Caco-2 (cell line): Measurements from ENCODE around the gene MYG1. TPM values are rescaled to one million over a fixed set of nuclear protein-coding genes. Genes with fewer than 3 reads are reported as not detected.

Experiments used
- BruUV-seq: library from RNA; stranded (reverse); fragments of 400-500 nt; replicated peaks from 2 replicates; lab custom pipeline; 2021; lab: Mats Ljungman, UMichigan
- CTCF ChIA-PET: fragments of 300-600 bp; sonication (Branson Sonifier 250); formaldehyde crosslinking; loops from one replicate; lab custom pipeline; 2022; ENCODE audit warnings: antibody characterized with exemption; lab: Charles Lee
- POLR2A ChIA-PET: fragments of 300-600 bp; sonication (Branson Sonifier 250); formaldehyde crosslinking; loops from one replicate; lab custom pipeline; 2022; ENCODE audit warnings: antibody characterized with exemption; lab: Charles Lee
- DNase-seq, 2 experiments: peaks; one replicate each; pipeline versions ENCODE4 v3.0.0 to v3.0.0-alpha.2; 2020 to 2022
- H3K27me3 ChIP-seq: replicated peaks from 2 replicates; pipeline ENCODE4 v1.6.0; 2011; ENCODE audit warnings: low read length; ENCODE audit not compliant: control insufficient read depth, insufficient read depth
- H3K36me3 ChIP-seq: 2 replicates; pipeline ENCODE4 v1.5.1; 2011; ENCODE audit warnings: low read length; ENCODE audit not compliant: control insufficient read depth, insufficient read depth
- H3K4me1 ChIP-seq: fragments of 250-450 bp; sonication (Bioruptor Pico); 2 replicates; pipeline ENCODE4 v1.5.1; 2020; ENCODE audit warnings: mild to moderate bottlenecking
- H3K4me3 ChIP-seq: 2 replicates; pipeline ENCODE4 v1.5.1; 2011; ENCODE audit warnings: low read depth, mild to moderate bottlenecking, control low read depth, low read length
- H3K9me3 ChIP-seq: fragments of 250-450 bp; sonication (Bioruptor Pico); 2 replicates; pipeline ENCODE4 v1.5.1; 2020; ENCODE audit warnings: mild to moderate bottlenecking, moderate library complexity
- H3K27ac Mint-ChIP-seq: one replicate; pipeline ENCODE4 v1.8.0; 2022; ENCODE audit warnings: mixed read lengths; ENCODE audit not compliant: unreplicated experiment
- H3K27me3 Mint-ChIP-seq: one replicate; pipeline ENCODE4 v1.8.0; 2022; ENCODE audit warnings: mixed read lengths; ENCODE audit not compliant: insufficient read depth, unreplicated experiment
- H3K36me3 Mint-ChIP-seq: one replicate; pipeline ENCODE4 v1.8.0; 2022; ENCODE audit warnings: mild to moderate bottlenecking, mixed read lengths; ENCODE audit not compliant: insufficient read depth, unreplicated experiment
- H3K4me1 Mint-ChIP-seq: one replicate; pipeline ENCODE4 v1.8.0; 2022; ENCODE audit warnings: low read depth, mixed read lengths; ENCODE audit not compliant: unreplicated experiment
- H3K4me3 Mint-ChIP-seq: one replicate; pipeline ENCODE4 v1.8.0; 2022; ENCODE audit warnings: mild to moderate bottlenecking, moderate library complexity, mixed read lengths; ENCODE audit not compliant: unreplicated experiment
- H3K9me3 Mint-ChIP-seq: one replicate; pipeline ENCODE4 v1.8.0; 2022; ENCODE audit warnings: mixed read lengths; ENCODE audit not compliant: unreplicated experiment
- intact Hi-C: fragments of 100-400 bp; cut with micrococcal nuclease; formaldehyde crosslinking; loops from one replicate; pipeline ENCODE4 v1.10.0; 2022; ENCODE audit not compliant: unreplicated experiment
- total RNA-seq: library from RNA; stranded (reverse); gene quantifications from 2 replicates; pipeline ENCODE4 v1.2.3, GENCODE V29; 2022
- TF ChIP-seq, protein P1 (sequence below), 2 experiments: fragments of 200-600 bp in 1 of 2; IDR thresholded peaks; 1 replicate in 1 of 2; 2 replicates in 1 of 2; pipeline versions ENCODE4 v1.5.1 to v1.8.0; 2011 to 2022; ENCODE audit warnings: antibody characterized with exemption in 1 of 2, control low read depth in 1 of 2, inconsistent platforms in 1 of 2, low read depth in 1 of 2, low read length in 1 of 2, mild to moderate bottlenecking in 1 of 2, moderate library complexity in 1 of 2; ENCODE audit not compliant: insufficient read depth in 1 of 2, severe bottlenecking in 1 of 2, unreplicated experiment in 1 of 2

The MYG1 gene
- total RNA-seq, 1 experiment from 2014 or later, result 59.8 TPM

DNA sequence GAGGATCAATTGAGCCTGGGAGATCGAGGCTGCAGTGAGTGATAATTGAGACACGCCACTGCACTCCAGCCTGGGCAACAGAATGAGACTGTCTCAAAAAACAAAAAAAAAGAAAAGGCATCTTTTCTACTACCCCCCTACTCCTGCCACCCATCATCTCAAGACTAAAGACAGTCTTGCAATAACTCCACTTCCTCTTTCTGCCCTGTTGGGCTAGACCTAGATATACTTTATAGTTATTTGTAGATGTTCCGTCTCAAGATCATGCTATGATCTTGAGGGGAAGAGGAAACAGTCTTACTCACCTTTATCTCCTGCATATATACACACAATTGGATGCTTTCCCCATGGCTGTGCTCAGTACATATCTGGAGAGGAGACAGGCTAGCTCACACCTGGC, 43.5 kb upstream of the MYG1 start:
- Histone ChIP-seq H3K27me3 (no peaks in the 10 kb centered on the region), H3K4me3 (no peak overlapping the region), H3K4me1 (peaks cover 8% of the 10 kb centered on the region), H3K9me3 (no peaks in the 10 kb centered on the region), H3K36me3 (peaks cover 2% of the 10 kb centered on the region; the same call in 1 of the 2 replicates)
- H3K36me3 Mint-ChIP-seq, result no peaks in the 10 kb centered on the region
- ChIA-PET CTCF (no interaction called here), POLR2A (no interaction called here)
- TF ChIP-seq, protein P1, sequence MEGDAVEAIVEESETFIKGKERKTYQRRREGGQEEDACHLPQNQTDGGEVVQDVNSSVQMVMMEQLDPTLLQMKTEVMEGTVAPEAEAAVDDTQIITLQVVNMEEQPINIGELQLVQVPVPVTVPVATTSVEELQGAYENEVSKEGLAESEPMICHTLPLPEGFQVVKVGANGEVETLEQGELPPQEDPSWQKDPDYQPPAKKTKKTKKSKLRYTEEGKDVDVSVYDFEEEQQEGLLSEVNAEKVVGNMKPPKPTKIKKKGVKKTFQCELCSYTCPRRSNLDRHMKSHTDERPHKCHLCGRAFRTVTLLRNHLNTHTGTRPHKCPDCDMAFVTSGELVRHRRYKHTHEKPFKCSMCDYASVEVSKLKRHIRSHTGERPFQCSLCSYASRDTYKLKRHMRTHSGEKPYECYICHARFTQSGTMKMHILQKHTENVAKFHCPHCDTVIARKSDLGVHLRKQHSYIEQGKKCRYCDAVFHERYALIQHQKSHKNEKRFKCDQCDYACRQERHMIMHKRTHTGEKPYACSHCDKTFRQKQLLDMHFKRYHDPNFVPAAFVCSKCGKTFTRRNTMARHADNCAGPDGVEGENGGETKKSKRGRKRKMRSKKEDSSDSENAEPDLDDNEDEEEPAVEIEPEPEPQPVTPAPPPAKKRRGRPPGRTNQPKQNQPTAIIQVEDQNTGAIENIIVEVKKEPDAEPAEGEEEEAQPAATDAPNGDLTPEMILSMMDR (IDR thresholded peaks at IDR 0.05; ENCODE audit: insufficient read depth in 1 of 2, low read depth in 1 of 2, low read length in 1 of 2, severe bottlenecking in 1 of 2, unreplicated experiment in 1 of 2), result no peak
- intact Hi-C loops, result no loop called here
- peaks cover 19% of the 10 kb centered on the region for H3K4me1 Mint-ChIP-seq
- no peaks in the 10 kb centered on the region for H3K9me3 Mint-ChIP-seq
- H3K27ac Mint-ChIP-seq, result no peak overlapping the region
- no peak for DNase-seq
- H3K27me3 Mint-ChIP-seq, result no peaks in the 10 kb centered on the region
- BruUV-seq, result no TSS peak
- no peak overlapping the region for H3K4me3 Mint-ChIP-seq

DNA sequence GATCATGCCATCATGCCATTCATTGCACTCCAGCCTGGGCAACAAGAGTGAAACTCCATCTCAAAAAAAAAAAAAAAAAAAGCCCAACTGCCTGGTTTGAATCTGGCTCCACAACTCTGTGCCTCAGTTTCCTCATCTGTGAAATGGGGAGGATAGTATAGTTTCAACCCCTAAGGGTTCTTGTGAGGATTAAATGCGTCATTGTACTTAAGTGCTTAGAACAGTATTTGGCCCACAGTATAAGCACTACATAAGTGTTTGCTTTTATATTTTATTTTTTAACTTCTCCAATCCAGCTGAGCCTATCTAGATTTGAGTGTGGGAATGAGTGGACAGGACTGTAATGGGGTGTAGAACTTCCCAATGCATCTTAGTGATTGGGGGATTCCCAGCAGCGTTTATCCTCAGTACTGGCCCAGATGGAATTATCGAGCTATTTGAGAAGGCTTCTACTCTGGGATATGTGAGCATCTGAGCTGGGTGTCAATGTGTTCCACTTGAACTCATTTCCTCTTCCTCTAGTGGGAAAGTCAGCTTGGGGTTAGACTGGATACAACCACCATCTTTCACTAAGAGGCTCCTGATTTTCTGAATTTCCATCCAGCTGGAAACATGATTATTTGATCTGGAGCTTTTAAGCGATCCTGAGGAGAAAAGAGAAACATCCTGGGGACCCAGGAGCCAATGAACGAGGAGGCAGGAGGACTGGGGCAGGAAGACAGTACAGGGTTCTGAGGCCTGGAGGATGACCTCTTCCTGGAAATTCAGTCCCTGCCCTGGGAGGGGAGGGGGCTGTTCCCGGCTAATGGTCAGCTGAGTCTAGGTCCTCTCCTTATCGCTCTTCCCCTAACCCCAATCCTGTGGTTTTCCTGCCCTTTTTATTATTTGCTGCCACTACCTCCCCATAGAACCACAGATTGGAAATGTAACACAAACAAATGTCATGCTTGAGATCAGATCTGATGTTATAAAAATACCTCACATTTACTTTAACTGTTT, 40.7 kb upstream of the MYG1 start:
- TF ChIP-seq, protein P1 (IDR thresholded peaks at IDR 0.05; ENCODE audit: insufficient read depth in 1 of 2, low read depth in 1 of 2, low read length in 1 of 2, severe bottlenecking in 1 of 2, unreplicated experiment in 1 of 2), result no peak
- no peak overlapping the region for H3K4me3 Mint-ChIP-seq
- no peak overlapping the region for H3K4me3 ChIP-seq

DNA sequence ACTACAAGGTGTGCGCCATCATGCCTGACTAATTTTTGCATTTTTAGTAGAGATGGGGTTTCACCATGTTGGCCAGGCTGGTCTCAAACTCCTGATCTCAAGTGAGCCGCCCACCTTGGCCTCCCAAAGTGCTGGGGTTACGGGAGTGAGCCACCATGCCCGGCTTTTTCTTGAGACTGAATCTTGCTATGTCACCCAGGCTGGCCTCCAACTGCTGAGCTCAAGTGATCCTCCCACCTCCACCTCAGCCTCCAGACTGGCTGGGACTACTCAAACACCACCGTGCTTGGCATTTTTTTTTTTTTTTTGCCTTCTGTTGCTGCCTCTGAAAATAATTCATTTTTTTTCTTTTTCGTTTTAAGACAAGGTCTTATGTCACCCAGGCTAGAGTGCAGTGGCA, 39.6 kb upstream of the MYG1 start:
- no peaks in the 10 kb centered on the region for H3K27me3 ChIP-seq
- no peak overlapping the region for H3K4me3 ChIP-seq
- ChIA-PET POLR2A (no interaction called here), CTCF (interaction anchor here (0.7 kb wide), 1 partner anchor 795 kb away, joined by 3 read pairs; no protein-coding TSS in a partner anchor)
- Mint-ChIP-seq H3K4me3 (no peak overlapping the region), H3K36me3 (no peaks in the 10 kb centered on the region), H3K27me3 (no peaks in the 10 kb centered on the region), H3K4me1 (no peaks in the 10 kb centered on the region), H3K9me3 (no peaks in the 10 kb centered on the region), H3K27ac (no peak overlapping the region)
- H3K36me3 ChIP-seq, result no peaks in the 10 kb centered on the region
- intact Hi-C loops, result no loop called here
- TF ChIP-seq, protein P1 (IDR thresholded peaks at IDR 0.05; ENCODE audit: insufficient read depth in 1 of 2, low read depth in 1 of 2, low read length in 1 of 2, severe bottlenecking in 1 of 2, unreplicated experiment in 1 of 2), result no peak
- H3K9me3 ChIP-seq, result no peaks in the 10 kb centered on the region
- DNase-seq, result no peak
- no TSS peak for BruUV-seq
- no peaks in the 10 kb centered on the region for H3K4me1 ChIP-seq

More for the DNA sequence above, 40.7 kb upstream of the MYG1 start:
- no peaks in the 10 kb centered on the region for H3K27me3 Mint-ChIP-seq
- H3K36me3 Mint-ChIP-seq, result no peaks in the 10 kb centered on the region
- H3K9me3 Mint-ChIP-seq, result no peaks in the 10 kb centered on the region
- no peak overlapping the region for H3K27ac Mint-ChIP-seq
- peaks cover 2% of the 10 kb centered on the region for H3K4me1 Mint-ChIP-seq
- no peaks in the 10 kb centered on the region for H3K9me3 ChIP-seq
- no TSS peak for BruUV-seq
- H3K36me3 ChIP-seq, result peaks cover 2% of the 10 kb centered on the region; the same call in 1 of the 2 replicates
- intact Hi-C loops, result no loop called here
- no peak for DNase-seq
- ChIA-PET POLR2A (no interaction called here), CTCF (interaction anchor here (0.6 kb wide), 1 partner anchor 204 kb away, joined by 6 read pairs; no protein-coding TSS in a partner anchor)
- H3K27me3 ChIP-seq, result no peaks in the 10 kb centered on the region
- no peaks in the 10 kb centered on the region for H3K4me1 ChIP-seq
